Endothelial cell of umbilical vein (primary cell): ENCODE results near the gene TMEM54. TPM values are rescaled to one million over a fixed set of nuclear protein-coding genes. Genes with fewer than 3 reads are reported as not detected.

Experiments used
- BruUV-seq: library from RNA; stranded (reverse); fragments of 400-500 nt; replicated peaks from 2 replicates; lab custom pipeline; 2021; lab: Mats Ljungman, UMichigan
- CTCF ChIA-PET: fragments of 300-600, 350-600 bp; sonication (Branson Sonifier 250); formaldehyde crosslinking; loops from one replicate; lab custom pipeline; 2021; ENCODE audit warnings: antibody characterized with exemption, inconsistent platforms; lab: Charles Lee
- POLR2A ChIA-PET: fragments of 300-600, 350-600 bp; sonication (Branson Sonifier 250); formaldehyde crosslinking; loops from one replicate; lab custom pipeline; 2021; ENCODE audit warnings: antibody characterized with exemption, inconsistent platforms; lab: Charles Lee
- DNase-seq: peaks from one replicate; pipeline ENCODE4 v3.0.0-alpha.2; 2011; ENCODE audit warnings: low read depth, low spot score
- FAIRE-seq: peaks from 2 replicates; lab custom pipeline; 2011; peaks lifted over from hg19 to GRCh38; lab: Jason Lieb, UNC
- H2AFZ ChIP-seq: 2 replicates; pipeline ENCODE4 v1.6.0; 2012; ENCODE audit warnings: low read depth, low read length, control low read depth, inconsistent platforms
- H3K27ac ChIP-seq: 2 replicates; pipeline ENCODE4 v1.5.1; 2011; ENCODE audit warnings: low read depth, mild to moderate bottlenecking, control low read depth, low read length, moderate library complexity; ENCODE audit not compliant: insufficient read depth
- H3K27me3 ChIP-seq, 2 experiments: 2 replicates each; pipeline versions ENCODE4 v1.6.0 to v1.6.1; 2011; ENCODE audit warnings: low read length in 2 of 2, mixed read lengths in 1 of 2; ENCODE audit not compliant: control insufficient read depth in 2 of 2, insufficient read depth in 2 of 2
- H3K36me3 ChIP-seq, 2 experiments: 2 replicates in 1 of 2; 3 replicates in 1 of 2; pipeline ENCODE4 v1.5.1; 2011; ENCODE audit warnings: low read length in 2 of 2, mild to moderate bottlenecking in 1 of 2, moderate library complexity in 1 of 2; ENCODE audit not compliant: control insufficient read depth in 2 of 2, insufficient read depth in 2 of 2; ENCODE audit errors: extremely low read depth in 1 of 2
- H3K4me1 ChIP-seq: 3 replicates; pipeline ENCODE4 v1.5.1; 2011; ENCODE audit warnings: mild to moderate bottlenecking, low read length; ENCODE audit not compliant: control insufficient read depth, insufficient read depth; ENCODE audit errors: extremely low read depth
- H3K4me2 ChIP-seq: 2 replicates; pipeline ENCODE4 v1.6.1; 2011; ENCODE audit warnings: low read length, control low read depth, mixed read lengths; ENCODE audit not compliant: insufficient read depth
- H3K4me3 ChIP-seq, 3 experiments: fragments of 200-600 bp in 1 of 3; sonication (generic), shearing (Covaris generic) in 1 of 3; replicated peaks in 1 of 3; 2 replicates each; pipeline ENCODE4 v1.5.1; 2011 to 2016; ENCODE audit warnings: control low read depth in 3 of 3, low read length in 3 of 3, mild to moderate bottlenecking in 2 of 3, inconsistent platforms in 1 of 3, low read depth in 1 of 3, moderate library complexity in 1 of 3; ENCODE audit not compliant: insufficient read depth in 1 of 3
- H3K79me2 ChIP-seq: 2 replicates; pipeline ENCODE4 v1.6.0; 2012; ENCODE audit warnings: low read length, inconsistent platforms; ENCODE audit not compliant: control insufficient read depth, insufficient read depth
- H3K9ac ChIP-seq: replicated peaks from 2 replicates; pipeline ENCODE3; 2011; ENCODE audit warnings: low read length, control low read depth; ENCODE audit not compliant: insufficient read depth; ENCODE audit errors: extremely low read depth
- H3K9me1 ChIP-seq: replicated peaks from 3 replicates; pipeline ENCODE4 v1.6.0; 2011; ENCODE audit warnings: mild to moderate bottlenecking, low read length; ENCODE audit not compliant: control insufficient read depth, insufficient read depth; ENCODE audit errors: extremely low read depth
- H3K9me3 ChIP-seq: replicated peaks from 2 replicates; pipeline ENCODE4 v1.5.1; 2012; ENCODE audit warnings: low read length, inconsistent platforms; ENCODE audit not compliant: control insufficient read depth, insufficient read depth
- H4K20me1 ChIP-seq: replicated peaks from 2 replicates; pipeline ENCODE3; 2011; ENCODE audit warnings: mild to moderate bottlenecking, low read length; ENCODE audit not compliant: control insufficient read depth, insufficient read depth; ENCODE audit errors: extremely low read depth
- CTCF ChIP-seq, 2 donors: IDR thresholded peaks; 1 replicate in 1 of 2; 2 replicates in 1 of 2; pipeline ENCODE4 v1.5.1; 2011; ENCODE audit warnings: low read length in 2 of 2, mild to moderate bottlenecking in 2 of 2, moderate library complexity in 2 of 2, control low read depth in 1 of 2, inconsistent platforms in 1 of 2, low read depth in 1 of 2; ENCODE audit not compliant: insufficient read depth in 1 of 2; ENCODE audit errors: extremely low read depth in 1 of 2
- EZH2 ChIP-seq: IDR thresholded peaks from 2 replicates; pipeline ENCODE4 v1.6.1; 2012; ENCODE audit warnings: borderline replicate concordance, low read depth, mild to moderate bottlenecking, moderate library complexity, low read length, inconsistent platforms; ENCODE audit not compliant: severe bottlenecking
- FOS ChIP-seq: IDR thresholded peaks from 2 replicates; pipeline ENCODE4 v1.6.1; 2011; ENCODE audit warnings: mild to moderate bottlenecking, low read length, moderate library complexity, borderline replicate concordance; ENCODE audit not compliant: insufficient read depth
- GATA2 ChIP-seq: IDR thresholded peaks from 2 replicates; pipeline ENCODE4 v1.7.0; 2011; ENCODE audit warnings: low read depth, mild to moderate bottlenecking, moderate library complexity, mixed read lengths, low read length; ENCODE audit not compliant: insufficient read length, insufficient read depth
- JUN ChIP-seq: IDR thresholded peaks from 2 replicates; pipeline ENCODE4 v1.6.1; 2011; ENCODE audit warnings: borderline replicate concordance, low read depth; ENCODE audit not compliant: insufficient read length, insufficient read depth
- MAX ChIP-seq: IDR thresholded peaks from 2 replicates; pipeline ENCODE4 v1.6.1; 2011; ENCODE audit not compliant: insufficient read depth, insufficient read length
- MYC ChIP-seq: IDR thresholded peaks from one replicate; pipeline ENCODE4 v1.6.1; 2011; ENCODE audit warnings: mild to moderate bottlenecking, low read depth, low read length
- POLR2A ChIP-seq: IDR thresholded peaks from 2 replicates; pipeline ENCODE4 v1.6.1; 2012; ENCODE audit warnings: low read depth, mild to moderate bottlenecking, control low read depth, low read length
- POLR2AphosphoS5 ChIP-seq: IDR thresholded peaks from 2 replicates; pipeline ENCODE4 v1.6.1; 2012; ENCODE audit warnings: low read depth, mild to moderate bottlenecking, control low read depth, low read length, moderate library complexity; ENCODE audit not compliant: insufficient read depth
- dilution Hi-C: fragments of 300-500 bp; cut with MboI; formaldehyde crosslinking; loops from one replicate; pipeline ENCODE4 v1.15.0; 2019; ENCODE audit warnings: low sequenced_read_pairs; ENCODE audit not compliant: extremely low pct_ligation_motif_present
- intact Hi-C: fragments of 100-400 bp; cut with micrococcal nuclease; formaldehyde crosslinking; loops from one replicate; pipeline ENCODE4 v1.10.0; 2022
- polyA plus RNA-seq, 4 experiments: library from polyadenylated mRNA; depleted of rRNA in 3 of 4; stranded (reverse) in 3 of 4; unstranded in 1 of 4; fragments of >200 nt; gene quantifications; 2 replicates each; pipeline versions ENCODE4 v1.2.1 to v1.2.3, GENCODE V29; 2011 to 2012; ENCODE audit warnings: missing spikeins in 1 of 4
- total RNA-seq: library from RNA; stranded (reverse); gene quantifications from 2 replicates; pipeline ENCODE4 v1.2.3, GENCODE V29; 2021

The TMEM54 gene
- total and polyA plus RNA-seq, 2 donors (not counting 3 experiments of a cell fraction or from before 2014, with no cell fraction given), result 23.6 to 77.2 TPM

DNA sequence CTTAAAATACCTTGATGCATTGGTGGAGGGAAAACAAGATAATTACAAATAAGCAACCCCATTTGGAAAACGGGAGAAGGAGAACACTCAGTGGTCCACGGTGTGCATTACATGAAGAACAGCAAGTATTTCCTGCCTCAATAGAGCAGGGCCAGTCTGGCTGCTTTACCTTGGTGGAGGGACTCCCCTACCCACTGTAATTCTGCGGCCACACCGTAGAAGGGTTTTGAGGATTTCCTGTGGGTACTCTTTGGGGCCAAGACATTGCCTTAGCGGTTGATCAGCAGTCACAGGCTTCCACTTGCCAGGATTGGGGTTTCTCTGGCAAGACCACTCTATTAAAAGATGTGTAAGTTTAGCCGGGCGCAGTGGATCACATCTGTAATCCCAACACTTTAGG, 16.3 kb upstream of the TMEM54 start:
- CTCF ChIA-PET, result interaction anchor here (0.8 kb wide), 1 partner anchor 42 kb away, joined by 3 read pairs; no protein-coding TSS in a partner anchor
- H3K36me3 ChIP-seq, result no peaks in the 10 kb centered on the region
- BruUV-seq, result no TSS peak
- H3K9me1 ChIP-seq, result no peaks in the 10 kb centered on the region
- no peaks in the 10 kb centered on the region for H3K9me3 ChIP-seq
- POLR2A ChIA-PET, result no interaction called here
- H3K4me3 ChIP-seq, result no peak overlapping the region
- no peak overlapping the region for H3K27ac ChIP-seq
- H3K4me1 ChIP-seq, result no peaks in the 10 kb centered on the region
- no peaks in the 10 kb centered on the region for H3K79me2 ChIP-seq
- H3K4me2 ChIP-seq, result no peak overlapping the region
- TF ChIP-seq POLR2AphosphoS5 (no peak), FOS (no peak), EZH2 (no peak), CTCF (IDR thresholded peaks at IDR 0.05; ENCODE audit: extremely low read depth in 1 of 2, insufficient read depth in 1 of 2, low read depth in 1 of 2, low read length in 2 of 2) (no peak), MAX (no peak), JUN (no peak), POLR2A (no peak), MYC (no peak), GATA2 (no peak)
- H4K20me1 ChIP-seq, result no peaks in the 10 kb centered on the region
- no peak overlapping the region for H2AFZ ChIP-seq
- no peak overlapping the region for H3K9ac ChIP-seq
- dilution Hi-C loops (no loop called here), intact Hi-C loops (no loop called here)
- DNase-seq (no peak), FAIRE-seq (no peak)
- H3K27me3 ChIP-seq, result peaks cover 2% of the 10 kb centered on the region in 2 experiments
